ENCODE results near the gene SMIM5. TPM values are rescaled to one million over a fixed set of nuclear protein-coding genes. Genes with fewer than 3 reads are reported as not detected.
"Not testable (repeated sequence)": the region's sequence is repeated elsewhere in the genome, so short reads cannot be mapped to it uniquely, and the experiment has no call there.

Gene SMIM5
- total RNA-seq, 1 donor from 2014 or later, result 4.4 TPM

- no peak for DNase-seq (ENCODE audit: low read depth)
Measured at GRCh38 chr17:75624021-75624420, 9.2 kb upstream of the SMIM5 start.

GRCh38 chr17:75624714-75625345 is 8.4 kb upstream of the SMIM5 start:
- no peak for DNase-seq (ENCODE audit: low read depth)

GRCh38 chr17:75625813-75626486 is 7.3 kb upstream of the SMIM5 start:
- peak; percentile 40 for DNase-seq (ENCODE audit: low read depth)

- peak; percentile 35 for DNase-seq (ENCODE audit: low read depth)
Measured at GRCh38 chr17:75626496-75627038, 6.7 kb upstream of the SMIM5 start.

GRCh38 chr17:75627094-75627493 is 6.1 kb upstream of the SMIM5 start:
- DNase-seq (ENCODE audit: low read depth), result no peak

- no peak for DNase-seq (ENCODE audit: low read depth)
Measured at GRCh38 chr17:75628425-75628824, 4.8 kb upstream of the SMIM5 start.

GRCh38 chr17:75629157-75629556 is 4.1 kb upstream of the SMIM5 start:
- no peak for DNase-seq (ENCODE audit: low read depth)

GRCh38 chr17:75630071-75630917 is 2.9 kb upstream of the SMIM5 start:
- DNase-seq (ENCODE audit: low read depth), result no peak

- DNase-seq (ENCODE audit: low read depth), result no peak
Measured at GRCh38 chr17:75631353-75631752, 1.9 kb upstream of the SMIM5 start.

GRCh38 chr17:75632428-75632827 is 806 bp upstream of the SMIM5 start:
- DNase-seq (ENCODE audit: low read depth), result no peak

- DNase-seq (ENCODE audit: low read depth), result peak; percentile 98
Measured at GRCh38 chr17:75633486-75634375, 497 bp downstream of the SMIM5 start.

- DNase-seq (ENCODE audit: low read depth), result no peak
Measured at GRCh38 chr17:75634376-75634740, 1.1 kb downstream of the SMIM5 start.

GRCh38 chr17:75634754-75635609 is 1.7 kb downstream of the SMIM5 start:
- DNase-seq (ENCODE audit: low read depth), result no peak

GRCh38 chr17:75635610-75636202 is 2.5 kb downstream of the SMIM5 start:
- peak; percentile 93 for DNase-seq (ENCODE audit: low read depth)

- DNase-seq (ENCODE audit: low read depth), result peak; percentile 60
Measured at GRCh38 chr17:75636381-75637142, 3.3 kb downstream of the SMIM5 start.

- DNase-seq (ENCODE audit: low read depth), result no peak
Measured at GRCh38 chr17:75637143-75637538, 3.9 kb downstream of the SMIM5 start.

GRCh38 chr17:75637551-75637950 is 4.3 kb downstream of the SMIM5 start:
- no peak for DNase-seq (ENCODE audit: low read depth)

- not testable (repeated sequence) for DNase-seq (ENCODE audit: low read depth)
Measured at GRCh38 chr17:75638039-75638438, 4.8 kb downstream of the SMIM5 start.

GRCh38 chr17:75638893-75639292 is 5.7 kb downstream of the SMIM5 start:
- no peak for DNase-seq (ENCODE audit: low read depth)
